ENCODE measurements around the gene HUS1.

DNA sequence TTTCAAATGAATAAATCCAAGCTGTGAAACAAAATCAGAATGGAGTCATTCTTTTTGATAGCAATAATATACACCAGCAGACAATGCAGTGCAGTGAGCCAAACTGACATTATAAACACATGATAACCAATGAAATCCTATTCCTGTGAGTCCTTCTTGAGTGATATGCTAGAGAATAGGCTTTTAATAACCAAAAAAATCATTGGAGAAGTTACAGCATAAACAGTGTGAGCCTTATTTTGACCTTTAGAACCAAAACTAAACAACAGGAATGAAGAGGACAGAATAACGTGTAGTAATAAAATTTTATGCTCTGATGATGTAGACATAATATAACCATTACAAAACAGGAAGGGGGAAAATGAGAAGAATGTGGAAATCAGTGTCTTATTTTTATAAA is 8.7 kb downstream of the HUS1 start:
- TF ChIP-seq CTCF (IDR thresholded peaks at IDR 0.05), result no peak
- TF ChIP-seq POLR2A (IDR thresholded peaks at IDR 0.05; ENCODE audit: low read depth), result no peak

Data from esophagus muscularis mucosa (tissue), 3 donors.